ENCODE results near the gene KRT7. TPM values are rescaled to one million over a fixed set of nuclear protein-coding genes. Genes with fewer than 3 reads are reported as not detected.

The KRT7 gene
- total RNA-seq = 55.5 and 66.4 TPM in 2 replicates

DNA sequence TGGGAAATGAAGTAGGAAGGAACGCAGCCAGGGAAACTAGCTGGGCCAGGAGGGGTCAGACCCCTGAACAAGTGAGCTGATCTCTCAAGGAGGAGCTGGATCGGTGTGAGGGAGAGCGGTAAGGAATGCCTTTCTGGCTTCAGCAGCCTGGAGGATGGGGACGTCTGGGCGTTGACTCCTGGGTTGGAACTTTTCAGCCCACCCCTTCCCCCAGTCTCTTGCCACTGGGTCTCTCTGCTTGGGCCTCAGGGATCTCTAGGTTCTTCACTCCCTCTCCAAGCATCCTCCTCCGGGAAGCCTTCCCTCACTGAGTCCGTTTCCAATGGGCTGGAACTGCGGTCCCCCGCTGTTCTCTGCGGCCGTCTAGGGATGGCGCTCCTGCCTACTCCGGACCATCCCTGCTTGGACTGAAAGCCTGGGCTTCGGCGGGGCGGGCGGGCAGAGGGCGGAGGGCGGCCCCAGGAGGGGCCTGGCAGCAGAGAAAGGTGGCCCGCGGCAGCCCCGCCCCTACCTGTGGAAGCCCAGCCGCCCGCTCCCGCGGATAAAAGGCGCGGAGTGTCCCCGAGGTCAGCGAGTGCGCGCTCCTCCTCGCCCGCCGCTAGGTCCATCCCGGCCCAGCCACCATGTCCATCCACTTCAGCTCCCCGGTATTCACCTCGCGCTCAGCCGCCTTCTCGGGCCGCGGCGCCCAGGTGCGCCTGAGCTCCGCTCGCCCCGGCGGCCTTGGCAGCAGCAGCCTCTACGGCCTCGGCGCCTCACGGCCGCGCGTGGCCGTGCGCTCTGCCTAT is at the start of gene KRT7:
TSS of gene KRT7 (plus strand) at position 570 of the 788 bp plus-strand sequence. CDS start at position 624, 54 bp downstream.

DNA sequence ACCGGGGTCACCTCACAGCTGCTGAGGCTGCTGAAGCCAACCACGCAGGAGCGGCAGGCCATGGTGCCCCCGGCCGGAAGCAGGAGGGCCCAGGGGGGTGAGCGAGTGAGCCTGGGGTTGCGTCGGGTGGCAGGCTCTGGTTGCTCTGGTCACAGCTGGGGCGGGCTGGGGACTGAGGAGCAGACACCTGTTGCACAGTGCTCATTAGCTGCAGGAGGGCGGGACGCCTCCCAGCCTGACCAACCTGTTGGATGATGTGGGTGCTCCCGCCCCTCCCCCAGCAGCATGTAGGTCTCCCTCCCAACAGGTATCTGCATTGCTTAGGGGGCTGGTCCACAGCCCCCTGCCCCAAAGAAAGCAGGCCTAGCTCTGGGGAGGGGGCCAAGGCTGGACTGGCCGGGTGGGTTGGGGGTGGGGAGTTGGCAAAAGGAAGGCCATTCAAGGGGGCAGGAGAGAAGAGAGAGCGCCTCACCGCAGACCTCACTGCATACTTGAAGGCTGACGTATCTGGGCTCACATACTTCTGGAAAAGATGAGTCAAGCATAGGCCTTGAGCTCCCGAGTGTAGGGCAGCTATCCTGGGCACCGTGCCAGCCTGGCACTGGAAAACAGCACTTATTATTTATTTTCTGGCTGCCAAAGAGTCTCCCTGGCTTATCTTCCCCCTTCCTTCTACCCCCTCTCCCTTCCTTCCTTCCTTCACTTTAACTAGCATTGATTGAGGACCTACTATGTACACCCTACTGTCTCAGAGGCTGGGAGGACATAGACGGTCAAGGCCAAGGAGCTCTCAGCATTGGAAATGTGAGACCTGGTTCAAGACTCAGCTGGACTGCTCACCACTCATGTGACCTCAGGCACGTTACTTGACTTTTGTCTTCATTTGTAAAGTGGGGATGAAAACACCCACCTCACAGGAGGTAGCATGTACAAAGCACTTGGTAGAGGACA is 40.9 kb upstream of the KRT7 start, which contains the start of gene KRT80:
TSS of gene KRT80 (minus strand) at position 174 of the 951 bp plus-strand sequence. CDS start at position 62, 112 bp downstream.

DNA sequence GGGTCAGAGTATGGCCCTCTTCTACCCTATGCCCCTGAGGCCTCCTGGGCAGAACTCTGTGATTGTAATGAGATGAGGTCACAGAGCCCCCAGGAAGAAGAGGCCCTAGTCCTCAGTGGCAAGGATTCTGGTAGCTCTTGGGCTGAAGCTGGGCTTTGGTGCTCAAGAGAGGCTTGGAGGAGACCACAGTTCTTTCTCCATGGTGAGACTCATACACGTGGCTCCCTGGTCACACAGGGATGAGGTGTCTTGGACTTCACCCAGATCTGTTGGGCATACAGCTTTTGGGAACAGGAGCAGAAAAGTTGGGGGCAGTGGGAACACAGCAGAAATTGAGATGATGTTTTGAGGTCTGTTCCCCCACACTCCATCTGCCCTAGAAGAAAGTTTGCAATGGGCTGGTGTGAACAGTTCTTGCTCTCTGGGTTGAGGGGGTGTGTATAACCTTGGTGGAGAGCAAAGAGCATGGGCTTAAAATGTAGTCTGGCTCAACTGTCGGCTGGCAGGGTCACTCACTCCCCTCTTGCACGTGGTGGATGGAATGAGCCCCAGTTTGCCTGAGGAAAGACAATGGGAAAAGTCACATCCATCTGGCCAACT is 41.6 kb downstream of the KRT7 start, which contains the start of gene KRT86:
TSS of gene KRT86 (plus strand) at position 125 of the 600 bp plus-strand sequence. CDS start 27,272 bp downstream, outside the sequence.

DNA sequence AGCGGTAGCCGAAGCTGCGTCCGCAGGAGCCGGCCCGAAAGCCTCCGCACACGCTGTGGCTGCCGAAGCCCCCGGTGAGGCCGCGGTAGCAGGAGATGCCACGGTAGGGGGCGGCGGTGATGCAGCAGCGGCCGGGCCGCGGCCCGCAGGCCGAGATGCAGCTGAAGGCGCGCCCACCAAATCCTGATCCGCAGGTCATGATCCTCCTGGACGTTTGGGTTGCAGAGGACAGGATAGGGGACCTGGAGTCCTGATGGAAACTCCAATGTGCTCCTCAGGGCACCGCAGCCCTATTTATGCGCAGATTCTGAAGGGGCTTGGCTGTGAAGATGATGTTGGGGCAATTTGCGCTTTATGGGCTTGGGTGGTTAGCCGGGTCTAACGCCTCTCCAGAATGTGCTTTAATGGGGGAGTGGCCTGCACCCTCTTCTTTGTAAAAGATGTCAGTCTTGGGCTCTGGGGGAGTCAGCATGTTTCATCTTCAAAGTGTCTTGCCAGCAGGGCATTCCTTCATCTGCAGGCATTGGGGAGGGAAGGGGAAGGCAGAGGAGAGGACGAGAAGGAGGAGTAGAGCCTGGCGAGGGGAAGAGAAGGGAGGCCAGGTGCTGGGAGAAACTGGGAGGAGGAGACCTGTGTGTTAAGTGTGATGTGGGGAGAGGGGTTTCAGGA is 58.4 kb downstream of the KRT7 start, which contains the start of gene KRT81:
TSS of gene KRT81 (minus strand) at position 268 of the 669 bp plus-strand sequence. CDS start at position 199, 69 bp downstream.

Other genes starting within 250 kb of the KRT7 start
- 32.1 and 46.0 TPM in 2 replicates for gene TAMALIN, start 226.3 kb upstream of the KRT7 start, total RNA-seq
- gene NR4A1, start 181.8 kb upstream of the KRT7 start, total RNA-seq = 0.49 and 0.94 TPM in 2 replicates
- gene ATG101, start 163.3 kb upstream of the KRT7 start, total RNA-seq = 70.1 and 82.4 TPM in 2 replicates
- under 0.01 and 0.13 TPM in 2 replicates for gene SMIM41, start 153.5 kb upstream of the KRT7 start, total RNA-seq
- gene KRT80, start 41.2 kb upstream of the KRT7 start, total RNA-seq = 0.16 and 1.0 TPM in 2 replicates
- gene KRT86, start 41.4 kb downstream of the KRT7 start, total RNA-seq = 0.16 TPM in 1 of 2 replicates, not detected in the other
- gene KRT81, start 58.3 kb downstream of the KRT7 start, total RNA-seq = not detected in 2 replicates
- gene KRT83, start 88.2 kb downstream of the KRT7 start, total RNA-seq = not detected in 2 replicates
- gene KRT85, start 134.2 kb downstream of the KRT7 start, total RNA-seq = not detected in 2 replicates
- gene KRT84, start 152.4 kb downstream of the KRT7 start, total RNA-seq = not detected in 2 replicates
- not detected in 2 replicates for gene KRT82, start 173.1 kb downstream of the KRT7 start, total RNA-seq
- gene KRT75, start 201.1 kb downstream of the KRT7 start, total RNA-seq = not detected in 2 replicates
- 0.13 and 0.32 TPM in 2 replicates for gene KRT6B, start 218.9 kb downstream of the KRT7 start, total RNA-seq
- not detected in 2 replicates for gene KRT6C, start 240.6 kb downstream of the KRT7 start, total RNA-seq